GM23248 (cell line): Measurements from ENCODE around the gene RBM38.

Experiments
- EZH2 ChIP-seq: fragments of 200-600 bp; sonication (generic); IDR thresholded peaks from 2 replicates; pipeline ENCODE4 v1.6.1; 2018; ENCODE audit warnings: antibody characterized with exemption, mild to moderate bottlenecking; ENCODE audit not compliant: insufficient read depth, poor library complexity, severe bottlenecking
- EZH2phosphoT487 ChIP-seq: fragments of 200-600 bp; sonication (generic); IDR thresholded peaks from 2 replicates; pipeline ENCODE4 v1.6.1; 2018; ENCODE audit warnings: antibody characterized with exemption, moderate library complexity, mild to moderate bottlenecking, low read depth; ENCODE audit not compliant: insufficient read depth

GRCh38 chr20:57387945-57388371 is 3.2 kb upstream of the RBM38 start:
- TF ChIP-seq EZH2: no peak
- TF ChIP-seq EZH2phosphoT487: no peak
